HG02571 (cell line): ENCODE results near the gene DICER1.
"Not testable (repeated sequence)": the region's sequence is repeated elsewhere in the genome, so short reads cannot be mapped to it uniquely, and the experiment has no call there.

Experiments used
- ATAC-seq: cut with Tn5 transposase; IDR thresholded peaks from one replicate; pipeline ENCODE4 v1.9.1; 2021; ENCODE audit warnings: mild to moderate bottlenecking, moderate library complexity; ENCODE audit not compliant: unreplicated experiment

Gene DICER1

DNA sequence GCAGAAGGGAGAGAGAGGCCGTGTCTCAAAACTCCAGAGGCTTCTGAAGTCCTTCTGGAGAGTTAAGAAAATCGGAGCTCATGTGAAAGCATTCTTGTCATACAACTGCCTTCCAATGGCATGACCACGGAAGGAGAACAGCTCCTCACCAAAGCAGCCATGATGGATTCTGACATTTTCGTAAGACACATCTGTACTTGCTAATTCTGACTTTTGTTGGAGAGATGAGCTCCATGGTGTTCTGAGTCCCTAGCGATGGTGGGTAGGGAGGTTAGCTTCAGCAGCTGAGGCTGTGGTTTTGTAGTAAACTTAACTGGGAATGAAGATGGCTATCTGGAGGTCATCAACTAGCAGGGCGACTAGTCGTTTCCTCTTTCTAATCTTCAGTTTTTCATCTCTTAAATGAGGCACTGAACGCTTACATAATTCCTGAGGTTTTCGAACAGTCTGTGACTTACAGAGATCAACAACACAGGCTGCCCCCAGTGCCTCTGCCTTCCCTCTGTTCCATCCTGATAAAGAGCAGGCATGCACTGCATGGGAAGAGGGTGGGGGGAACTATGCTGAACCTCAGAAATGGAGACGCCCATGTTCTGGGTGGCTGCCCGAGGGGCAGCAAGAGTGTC lies 28.6 kb upstream of the DICER1 start:
- no peak for ATAC-seq

DNA sequence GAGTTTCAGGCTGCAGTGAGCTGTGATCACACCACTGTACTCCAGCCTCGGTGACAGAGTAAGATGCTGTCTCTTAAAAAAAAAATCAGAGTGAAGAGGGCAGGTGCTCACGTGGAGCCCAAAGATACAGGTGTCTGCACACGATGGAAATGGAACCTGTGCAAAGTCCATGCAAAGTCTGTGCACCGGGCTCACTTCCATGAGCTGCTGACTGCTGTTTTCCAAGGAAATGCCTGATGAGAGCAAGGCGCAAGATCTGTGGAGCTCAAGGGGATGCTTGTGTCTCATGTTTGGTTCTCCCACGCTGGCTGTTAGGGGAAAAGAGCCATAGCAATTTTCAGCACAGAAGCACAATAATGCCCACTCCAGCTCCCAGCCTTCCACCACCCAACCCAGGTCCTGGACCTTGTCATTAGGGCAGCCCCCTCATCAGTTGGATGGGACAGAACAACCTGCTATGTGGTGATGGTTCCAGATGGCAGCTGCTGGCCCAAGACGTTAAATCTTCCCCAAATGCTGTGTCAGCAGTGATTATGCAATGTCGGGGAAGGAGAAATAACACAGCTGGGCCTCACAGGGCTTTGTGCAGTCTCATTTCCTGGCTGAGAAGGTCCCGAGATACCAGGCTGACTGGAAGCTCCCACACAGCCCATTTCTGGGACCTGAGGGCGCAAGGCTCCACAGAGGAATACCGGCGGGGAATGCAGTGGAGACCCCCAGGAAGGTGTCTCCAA lies 27.9 kb upstream of the DICER1 start:
- ATAC-seq: no peak

DNA sequence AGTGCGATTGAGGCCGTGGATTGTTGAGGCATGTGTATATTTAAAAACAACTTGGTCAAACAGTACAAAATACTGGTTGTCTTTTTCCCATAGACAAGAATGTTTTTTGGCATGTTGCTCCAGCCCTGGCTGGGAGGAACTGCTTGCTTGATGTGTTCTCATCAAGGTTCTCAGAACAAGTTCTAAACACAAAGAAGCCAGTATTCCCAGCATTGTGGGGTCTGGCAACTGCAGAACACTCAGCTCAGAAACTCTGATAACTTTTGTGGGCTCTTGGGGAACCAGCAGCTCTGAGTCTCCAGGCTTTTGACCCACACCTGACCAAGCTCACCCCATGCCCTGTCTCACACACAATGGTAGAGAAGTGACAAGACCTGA lies 27.1 kb upstream of the DICER1 start:
- no peak for ATAC-seq

DNA sequence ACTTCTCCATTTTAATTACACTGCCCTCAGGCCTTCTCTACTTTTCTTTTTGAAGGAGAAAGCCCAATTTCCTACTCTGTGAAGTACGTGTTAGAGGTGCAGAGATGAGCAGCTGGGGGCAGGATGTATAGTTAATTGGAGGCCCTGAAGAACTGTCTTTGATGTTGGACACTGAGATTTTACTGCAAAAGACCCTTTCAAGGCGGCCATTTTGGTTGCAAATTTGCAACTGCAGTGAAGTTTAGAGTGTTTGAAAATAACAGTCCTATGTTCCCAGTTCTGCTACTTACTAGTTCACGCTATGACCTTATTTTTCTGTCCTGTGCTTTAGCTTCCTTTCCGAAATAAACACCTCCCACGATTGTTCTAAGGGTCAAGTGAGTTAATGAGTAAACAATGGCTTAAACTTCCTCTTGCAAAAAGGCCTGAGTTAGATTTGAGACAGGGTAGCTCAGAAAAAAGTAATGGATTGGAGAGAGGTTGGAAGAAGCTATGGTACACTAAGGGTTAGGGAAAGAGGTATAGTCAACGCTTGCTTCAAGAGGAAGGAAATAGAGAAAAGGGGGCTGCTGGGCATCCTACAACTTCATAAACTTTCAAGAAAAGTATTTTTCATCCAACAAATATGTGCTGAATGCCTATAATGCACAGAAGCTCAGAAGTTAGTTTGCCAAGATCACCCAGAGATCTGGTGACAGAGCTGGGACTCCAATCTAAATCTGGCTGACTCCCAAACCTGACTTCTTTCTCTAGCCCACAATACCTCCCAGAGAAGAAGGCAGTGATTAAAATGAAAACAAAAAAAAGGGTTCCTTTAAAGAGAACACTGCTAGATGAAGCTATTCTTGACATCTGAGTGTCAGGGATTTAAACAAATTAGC lies 26.4 kb upstream of the DICER1 start:
- no peak for ATAC-seq

DNA sequence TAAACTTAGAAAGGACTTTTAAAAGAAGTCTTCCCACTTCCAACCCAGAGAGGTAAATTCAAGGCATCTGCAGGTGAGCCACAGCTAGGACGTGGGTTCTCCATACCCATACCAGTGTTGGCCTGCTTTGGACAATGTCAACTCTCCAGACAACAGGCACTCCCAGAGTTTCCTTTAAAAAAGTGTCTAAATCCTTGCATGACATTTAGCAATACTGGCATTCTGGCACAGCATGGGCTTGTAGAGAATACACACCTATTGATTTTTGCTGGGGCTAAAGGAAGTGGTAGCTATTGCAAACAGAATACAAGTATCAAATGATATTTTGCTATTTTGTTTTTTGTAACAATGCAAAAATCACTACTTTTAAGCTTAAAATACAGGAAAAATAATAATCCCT lies 25.8 kb upstream of the DICER1 start:
- no peak for ATAC-seq

DNA sequence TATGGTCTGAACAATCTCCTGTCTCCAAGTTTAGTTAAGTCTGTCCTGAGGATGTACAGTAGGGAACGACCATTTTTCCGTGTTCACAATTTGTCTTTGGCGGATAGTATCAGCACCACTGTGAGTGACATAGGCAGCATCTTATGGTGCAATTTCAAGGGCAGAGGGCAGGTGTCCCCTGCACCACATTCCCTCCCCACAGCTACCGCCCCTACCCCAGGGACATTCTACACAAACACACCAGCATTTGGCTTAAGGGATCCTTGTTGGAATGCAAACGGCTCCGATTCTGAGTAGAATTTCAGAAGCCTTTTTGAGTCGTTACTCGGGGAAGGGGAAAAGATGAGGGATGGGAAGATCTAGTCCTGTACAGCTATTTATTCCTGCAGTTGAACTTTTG lies 25.1 kb upstream of the DICER1 start:
- no peak for ATAC-seq

DNA sequence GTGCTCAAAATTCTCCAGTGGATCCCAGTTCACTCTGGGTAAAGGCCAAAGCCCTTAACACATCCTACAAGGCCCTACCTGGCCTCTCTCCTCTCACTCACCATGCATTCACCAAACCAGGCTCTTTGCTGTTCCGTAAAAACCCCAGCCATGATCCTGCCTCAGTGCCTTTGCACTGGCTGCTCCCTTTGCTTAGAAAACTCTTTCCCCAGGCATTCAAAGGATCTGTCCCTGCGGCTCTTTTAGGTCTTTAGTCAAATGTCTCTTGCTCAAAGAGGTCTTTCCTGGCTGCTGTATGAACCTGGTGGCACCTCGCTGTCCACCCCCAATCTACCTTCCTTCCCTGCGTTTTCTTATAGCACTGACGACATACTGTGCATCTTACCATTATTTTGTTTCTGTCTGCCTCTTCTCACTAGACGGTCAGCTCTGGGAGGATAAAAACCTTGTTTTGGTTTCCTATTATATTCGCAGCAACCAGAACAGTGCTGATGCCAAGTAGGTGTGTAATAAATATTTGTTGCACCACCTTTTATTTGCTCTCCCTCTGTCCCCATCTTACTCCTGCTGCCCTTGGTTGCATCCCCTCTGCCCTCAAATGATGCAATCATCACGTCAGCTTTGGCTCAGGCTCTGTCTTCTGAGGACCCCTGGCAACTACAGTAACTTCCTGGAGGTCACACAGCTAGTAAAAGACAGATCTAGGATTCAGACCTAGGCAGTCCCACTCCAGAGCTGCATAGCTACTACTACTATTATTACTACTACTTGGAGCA lies 23.8 kb upstream of the DICER1 start:
- ATAC-seq: no peak

DNA sequence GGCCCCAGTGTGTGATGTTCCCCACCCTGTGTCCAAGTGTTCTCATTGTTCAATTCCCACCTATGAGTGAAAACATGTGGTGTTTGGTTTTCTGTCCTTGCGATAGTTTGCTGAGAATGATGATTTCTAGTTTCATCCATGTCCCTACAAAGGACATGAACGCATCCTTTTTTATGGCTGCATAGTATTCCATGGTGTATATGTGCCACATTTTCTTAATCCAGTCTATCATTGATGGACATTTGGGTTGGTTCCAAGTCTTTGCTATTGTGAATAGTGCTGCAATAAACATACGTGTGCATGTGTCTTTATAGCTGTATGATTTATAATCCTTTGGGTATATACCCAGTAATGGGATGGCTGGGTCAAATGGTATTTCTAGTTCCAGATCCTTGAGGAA lies 18.3 kb upstream of the DICER1 start:
- not testable (repeated sequence) for ATAC-seq

DNA sequence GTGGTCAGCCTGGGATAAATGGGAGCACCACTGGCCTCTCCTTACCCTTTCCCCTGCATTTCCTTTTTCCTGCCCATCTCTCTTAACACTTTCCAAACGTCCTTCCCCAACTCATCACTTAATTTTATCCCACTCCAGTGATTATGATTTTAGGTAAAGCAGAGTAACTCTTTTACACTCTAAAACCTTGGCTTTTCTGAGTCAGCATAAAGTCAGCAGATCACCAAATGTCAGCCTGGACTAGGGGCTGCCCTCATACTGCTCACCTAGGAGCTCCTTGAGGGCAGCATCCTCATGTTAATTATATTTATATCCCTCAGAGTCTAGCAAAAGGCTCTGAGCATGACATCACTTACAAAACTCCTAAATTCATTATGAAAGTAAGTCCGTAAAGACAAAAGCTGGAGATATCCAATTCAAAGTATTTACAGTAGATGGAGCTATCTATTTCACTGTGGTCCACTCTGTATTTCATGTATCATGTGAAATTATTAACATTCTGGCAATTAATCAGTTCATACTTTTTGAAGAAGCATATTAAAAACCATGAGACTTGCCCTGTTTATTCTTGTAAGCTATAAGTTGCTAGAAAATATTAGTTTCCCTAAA lies 17.0 kb upstream of the DICER1 start:
- no peak for ATAC-seq

DNA sequence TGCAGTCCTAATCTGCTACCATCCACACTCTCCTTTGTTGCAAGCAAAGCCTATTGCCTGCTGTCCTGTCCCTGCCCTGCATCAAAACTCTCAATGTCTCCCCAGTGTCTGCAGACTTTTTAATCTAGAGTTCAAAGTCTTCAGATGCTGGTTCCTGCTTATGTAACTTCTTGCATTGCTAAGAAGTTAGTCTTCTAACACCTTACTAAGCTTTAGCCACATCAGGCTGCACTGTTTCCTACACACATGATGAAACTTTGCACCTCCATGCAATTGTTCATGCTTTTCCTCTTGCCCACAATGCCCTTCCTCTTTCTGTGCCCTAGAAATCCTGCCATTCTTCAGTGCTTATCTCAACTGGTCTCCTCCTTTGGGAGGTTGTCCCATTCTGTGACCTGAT lies 16.2 kb upstream of the DICER1 start:
- ATAC-seq: no peak

DNA sequence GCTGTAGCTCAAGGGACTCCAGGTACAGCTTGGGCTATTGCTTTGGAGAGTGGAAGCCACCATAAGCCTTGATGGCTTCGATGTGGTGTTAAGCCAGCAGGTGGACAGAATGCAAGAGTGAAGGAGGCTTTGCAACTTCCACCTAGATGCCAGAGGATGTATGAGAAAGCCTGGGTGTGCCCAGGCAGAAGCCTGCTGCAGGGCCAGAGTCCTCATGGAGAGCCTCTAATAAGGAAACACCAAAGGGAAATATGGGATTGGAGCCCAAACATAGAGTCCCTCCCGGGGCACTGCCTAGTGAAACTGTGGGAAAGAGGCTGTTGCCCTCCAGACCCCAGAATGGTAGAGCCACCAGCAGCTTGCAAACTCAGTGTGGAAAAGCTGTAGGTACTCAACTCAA lies 9.8 kb upstream of the DICER1 start:
- no peak for ATAC-seq

DNA sequence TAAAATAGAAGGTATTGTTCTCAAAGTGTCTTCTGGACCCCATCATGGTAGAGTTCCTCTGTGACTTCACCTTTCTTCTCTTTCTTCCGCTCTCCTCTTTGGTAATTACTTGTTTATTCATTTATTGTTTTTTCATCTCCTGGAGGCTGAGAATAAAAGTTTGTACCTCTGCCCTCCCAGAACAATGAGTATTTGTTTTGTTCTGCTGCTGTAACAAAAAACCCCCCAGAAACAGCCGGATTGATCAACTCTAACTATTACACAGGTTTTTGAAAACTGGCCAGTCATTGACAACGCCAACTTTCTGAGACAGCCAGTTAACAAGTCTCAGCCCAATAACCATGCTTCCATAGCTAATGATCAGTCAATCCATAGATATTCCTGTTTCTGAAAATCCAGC lies 8.2 kb upstream of the DICER1 start:
- ATAC-seq: no peak

DNA sequence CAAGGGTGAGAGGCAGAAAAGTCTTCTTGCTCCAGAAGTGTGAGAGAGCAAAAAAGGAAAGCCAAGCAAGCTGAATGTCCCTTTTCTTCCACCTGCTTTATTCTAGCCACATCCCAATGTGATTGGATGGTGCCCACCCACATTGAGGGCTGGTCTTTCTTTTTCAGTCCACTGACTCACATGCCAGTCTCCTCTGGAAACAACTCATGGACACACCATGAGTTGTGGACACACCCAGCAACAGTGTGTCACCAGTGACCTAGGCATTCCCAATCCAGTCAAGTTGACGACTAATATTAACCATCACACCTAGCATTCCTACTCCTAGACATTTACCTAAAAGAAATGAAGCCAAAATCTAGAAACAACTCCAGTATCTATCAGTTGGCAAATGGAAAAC lies 7.2 kb upstream of the DICER1 start:
- no peak for ATAC-seq

DNA sequence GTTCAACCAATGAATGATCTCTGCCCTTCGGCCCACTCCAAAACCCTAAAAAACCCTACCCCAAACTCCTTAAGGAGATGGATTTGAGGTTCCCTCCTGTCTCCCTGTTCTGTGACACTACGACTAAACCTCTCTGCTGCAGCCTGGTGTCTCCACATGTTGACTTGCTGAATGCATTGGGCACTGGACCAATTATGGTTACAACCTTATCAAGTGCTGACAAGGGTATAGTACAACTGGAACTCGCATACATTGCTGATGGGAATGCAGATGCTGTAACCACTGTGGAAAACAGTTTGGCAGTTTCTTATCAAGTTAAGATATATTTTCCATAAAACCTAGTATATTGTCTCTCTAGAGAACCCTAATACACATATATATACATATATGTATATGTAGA lies 6.3 kb upstream of the DICER1 start:
- ATAC-seq: no peak

DNA sequence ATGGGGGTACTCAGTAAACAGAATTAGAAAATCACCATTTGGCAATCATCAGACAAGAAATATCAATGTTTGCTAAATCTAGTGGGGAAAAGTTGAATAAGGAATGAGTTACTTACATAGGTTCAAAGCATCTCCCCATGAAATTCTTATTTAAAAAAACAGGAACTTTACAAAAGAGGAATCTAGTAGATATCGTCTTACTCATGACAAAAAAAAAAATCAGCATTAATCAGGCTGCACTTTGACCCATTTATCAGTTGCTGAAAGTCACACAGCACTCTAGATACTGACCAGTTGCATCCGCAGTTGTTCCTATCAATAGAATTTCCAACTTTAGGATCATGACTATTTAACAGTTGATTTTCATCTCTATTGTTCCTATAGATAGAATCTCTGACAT lies 5.8 kb upstream of the DICER1 start:
- no peak for ATAC-seq

DNA sequence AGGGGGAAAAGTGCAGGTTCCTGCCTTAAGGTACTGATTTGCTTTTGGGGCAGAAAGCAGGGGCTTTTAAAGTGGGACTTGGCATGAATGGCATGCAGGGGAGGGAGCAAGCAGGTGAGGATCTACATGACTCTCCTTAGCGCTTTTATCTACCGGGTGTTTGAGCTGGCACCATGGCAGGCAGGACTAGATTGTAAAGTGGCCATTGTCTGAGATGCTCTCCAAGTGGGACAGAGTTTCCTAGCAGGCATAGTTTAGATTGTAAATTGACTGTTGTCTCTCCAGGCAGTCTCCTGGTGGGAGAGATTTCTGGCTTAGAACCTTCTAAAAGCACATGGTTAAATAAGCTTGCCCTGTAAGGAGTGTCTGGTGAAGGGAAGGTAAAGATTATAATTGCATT lies 5.3 kb upstream of the DICER1 start:
- ATAC-seq: no peak

DNA sequence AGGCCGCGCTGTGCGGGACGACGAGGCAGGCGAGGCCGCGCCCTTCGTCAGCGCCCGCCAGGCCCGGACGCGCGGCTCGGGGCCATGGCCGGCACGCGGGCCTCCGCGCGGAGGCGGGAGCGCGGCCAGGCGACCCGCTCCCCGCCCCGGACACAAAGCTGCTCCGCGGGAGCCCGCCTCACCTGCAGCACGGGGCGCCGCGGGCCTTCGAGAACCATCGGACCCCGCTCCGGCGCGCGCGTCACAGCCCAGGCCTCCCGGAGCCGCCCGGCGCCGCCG lies 342 bp downstream of the DICER1 start:
- ATAC-seq: peak; percentile 16

DNA sequence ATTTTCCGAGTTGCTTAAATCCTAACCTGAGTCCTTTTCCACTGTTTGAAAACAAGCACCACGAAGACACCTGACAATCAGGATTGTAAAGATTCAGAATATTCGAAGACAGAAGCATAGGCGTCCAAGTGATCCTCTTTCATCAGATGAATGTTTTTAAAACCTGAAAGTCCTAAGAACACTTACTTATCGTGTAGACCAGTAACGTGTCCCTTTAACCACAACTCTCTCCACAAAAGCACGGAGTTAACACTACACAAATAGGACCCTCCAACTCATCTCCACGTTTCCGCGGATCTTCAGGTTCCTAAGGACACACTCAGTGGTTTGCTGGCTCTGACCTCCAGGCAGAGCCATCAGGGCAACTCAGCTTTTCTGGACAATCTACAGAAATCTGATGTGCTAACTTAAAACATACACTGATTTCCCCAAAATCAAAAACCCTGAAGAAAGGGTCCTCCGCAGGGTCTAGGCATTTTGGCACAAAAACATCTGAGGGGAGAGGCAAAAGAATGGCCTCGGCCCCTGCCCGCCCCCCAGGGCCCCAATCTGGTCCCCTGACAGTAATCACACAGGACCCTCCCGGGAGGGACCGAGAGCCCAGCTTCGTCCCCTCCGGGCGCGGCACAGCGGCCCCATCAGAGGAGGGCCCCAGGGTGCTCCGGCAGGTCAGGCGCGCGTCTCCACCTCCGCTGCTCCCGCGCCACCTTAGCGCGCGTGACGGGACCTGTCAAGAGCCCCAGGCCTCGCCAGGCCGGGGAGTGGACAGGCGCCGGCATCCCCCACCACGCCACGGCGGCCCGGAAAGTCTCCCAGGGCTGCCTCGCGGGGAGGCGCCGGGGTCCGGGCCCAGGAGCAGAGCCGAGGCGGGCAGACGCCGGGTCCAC lies 925 bp downstream of the DICER1 start:
- peak; percentile 29 for ATAC-seq

DNA sequence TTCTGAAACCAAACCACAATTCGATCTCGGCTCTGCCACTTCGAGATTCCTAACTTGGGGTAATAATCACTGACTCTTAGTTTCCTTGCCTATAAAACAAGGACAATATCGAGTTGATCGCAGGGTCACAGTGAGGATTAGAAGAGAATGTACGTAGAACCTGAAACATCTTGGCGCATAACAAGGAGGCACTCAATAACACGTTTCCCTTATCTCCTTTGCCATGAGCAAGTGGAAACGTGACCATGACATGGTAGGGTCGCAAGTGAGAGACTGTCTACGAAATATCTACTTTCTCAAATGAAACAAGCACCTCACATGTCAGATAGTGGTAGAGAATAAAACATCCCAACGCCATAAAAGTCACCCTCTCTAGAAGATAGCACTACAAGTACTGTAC lies 2.3 kb downstream of the DICER1 start:
- ATAC-seq: no peak

DNA sequence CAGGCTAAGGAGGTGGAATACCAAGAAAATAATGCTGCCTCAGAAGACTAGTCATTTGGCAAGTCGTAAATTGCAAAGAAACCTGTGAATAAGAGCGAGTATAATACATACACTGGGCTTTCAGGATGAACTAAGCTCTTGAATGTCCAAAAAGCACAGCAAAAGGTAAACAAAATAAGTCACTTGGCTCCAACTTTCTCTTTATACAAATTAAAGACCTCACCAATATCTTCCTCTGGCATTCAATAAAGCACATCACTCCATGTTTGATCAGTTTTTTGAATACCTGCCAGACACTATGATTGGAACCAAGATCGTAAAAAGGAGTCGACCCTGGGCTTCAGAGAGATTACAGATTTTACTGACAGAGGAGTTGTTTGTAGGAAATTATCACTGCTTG lies 3.5 kb downstream of the DICER1 start:
- no peak for ATAC-seq
